GM18508 (cell line): Measurements from ENCODE around the gene OSTF1.

Experiments used
- ATAC-seq: cut with Tn5 transposase; IDR thresholded peaks from one replicate; pipeline ENCODE4 v1.9.1; 2021; ENCODE audit warnings: moderate number of reproducible peaks; ENCODE audit not compliant: insufficient read depth, unreplicated experiment

Gene OSTF1

DNA sequence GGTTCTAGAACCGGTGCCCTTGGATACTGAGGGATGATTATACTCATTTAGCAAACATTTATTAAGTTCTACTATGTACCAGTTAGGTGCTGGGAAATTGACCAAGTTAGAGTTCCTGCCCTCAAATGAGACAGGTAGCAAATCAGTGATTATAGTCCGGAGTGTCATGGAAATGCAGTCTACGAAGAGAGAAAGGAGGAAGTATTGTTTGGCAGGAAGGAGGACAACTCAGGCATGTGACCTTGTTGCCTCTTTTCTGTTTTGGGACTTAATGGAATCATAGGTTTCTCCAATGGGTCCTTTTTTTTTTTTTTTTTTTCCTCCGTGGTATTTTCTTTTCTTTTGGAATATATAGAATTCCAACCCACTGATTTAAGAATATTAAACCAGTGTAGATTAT is 28.0 kb downstream of the OSTF1 start:
- no peak for ATAC-seq

DNA sequence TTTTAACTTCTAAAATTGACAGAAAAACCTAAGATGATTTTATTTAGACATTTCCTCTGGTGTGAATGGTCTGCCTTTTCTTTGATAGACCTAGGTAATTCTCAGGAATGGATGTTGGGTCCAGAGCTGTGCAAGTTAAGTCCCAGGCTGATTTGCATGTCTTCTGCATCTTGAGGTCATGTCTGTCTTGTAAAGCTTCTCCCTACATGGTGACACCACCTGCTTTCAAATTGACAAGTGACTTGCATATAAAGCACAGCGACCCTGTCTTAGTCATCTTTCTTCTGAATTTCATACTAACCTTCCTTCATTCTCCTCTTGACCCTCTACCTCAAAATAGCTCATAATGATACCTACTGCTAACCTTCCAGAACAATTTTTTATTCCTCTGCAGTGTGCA is 29.2 kb downstream of the OSTF1 start:
- no peak for ATAC-seq

DNA sequence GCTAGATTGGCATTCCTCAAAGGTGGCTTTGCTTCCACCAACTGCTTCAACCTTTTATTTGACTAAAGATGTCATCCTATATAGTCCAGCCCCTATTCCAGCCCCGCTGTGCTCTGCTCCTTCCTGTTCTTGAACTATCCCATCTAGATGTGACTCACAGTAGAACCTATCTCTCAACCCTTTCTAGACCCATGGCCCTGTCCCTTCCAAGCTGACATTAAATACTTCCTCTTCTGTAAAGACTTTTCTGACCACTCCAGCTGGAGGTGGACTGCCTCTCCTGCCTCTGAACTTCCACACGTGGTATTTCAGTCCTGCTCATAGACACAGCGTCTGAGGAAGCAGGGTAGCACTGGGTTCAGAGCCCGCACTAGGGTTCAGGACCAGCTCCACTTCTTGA is 32.4 kb downstream of the OSTF1 start:
- no peak for ATAC-seq

DNA sequence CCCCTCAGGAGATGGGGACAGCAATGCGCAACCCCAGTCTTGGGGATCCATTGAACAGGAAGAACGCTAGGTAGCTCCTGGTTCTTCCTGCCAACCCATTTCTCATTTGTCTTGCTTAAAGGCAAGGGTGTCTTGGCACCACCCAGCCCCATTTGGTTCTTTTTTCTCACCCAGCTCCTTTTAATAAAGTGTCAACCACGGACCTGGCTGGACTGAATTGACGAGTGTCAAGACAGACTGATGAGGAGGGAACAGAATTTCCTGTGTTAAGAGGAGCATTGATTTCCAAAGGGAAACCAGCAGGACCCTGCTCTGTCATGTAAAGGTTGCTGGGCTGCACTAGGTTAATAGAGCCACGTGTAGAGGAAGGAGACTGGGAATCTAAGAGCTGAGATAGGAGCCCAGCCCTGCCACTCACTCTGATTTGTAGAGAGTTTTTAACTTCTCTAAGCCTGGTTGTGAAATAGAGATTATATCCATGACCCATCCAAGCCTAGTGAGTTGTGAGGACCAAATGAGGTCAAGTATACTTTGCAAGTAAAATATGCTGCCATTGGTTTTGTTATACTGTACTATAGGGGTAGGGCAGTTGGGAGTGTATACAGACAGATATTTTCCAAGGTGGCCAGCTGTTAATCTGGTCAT is 33.7 kb downstream of the OSTF1 start:
- ATAC-seq = no peak

DNA sequence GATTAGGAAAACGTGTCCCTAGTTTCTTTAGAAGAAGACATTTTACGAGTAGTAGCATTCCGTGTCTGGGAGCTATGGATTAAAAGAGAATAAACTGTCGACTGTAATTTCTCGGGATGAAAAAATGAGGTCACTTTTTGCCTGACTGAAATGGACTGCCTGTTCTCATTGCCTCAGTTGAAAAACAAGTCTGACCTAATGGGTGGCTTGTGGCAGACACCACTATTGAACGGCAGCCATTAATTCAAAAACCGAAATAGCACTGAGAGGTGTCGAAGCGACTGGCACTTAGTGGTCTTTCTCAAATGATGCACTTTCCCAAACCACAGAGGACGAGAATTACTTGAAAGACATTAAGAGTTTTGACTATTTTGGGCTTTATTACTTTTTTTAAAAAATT is 35.4 kb downstream of the OSTF1 start:
- ATAC-seq = no peak

DNA sequence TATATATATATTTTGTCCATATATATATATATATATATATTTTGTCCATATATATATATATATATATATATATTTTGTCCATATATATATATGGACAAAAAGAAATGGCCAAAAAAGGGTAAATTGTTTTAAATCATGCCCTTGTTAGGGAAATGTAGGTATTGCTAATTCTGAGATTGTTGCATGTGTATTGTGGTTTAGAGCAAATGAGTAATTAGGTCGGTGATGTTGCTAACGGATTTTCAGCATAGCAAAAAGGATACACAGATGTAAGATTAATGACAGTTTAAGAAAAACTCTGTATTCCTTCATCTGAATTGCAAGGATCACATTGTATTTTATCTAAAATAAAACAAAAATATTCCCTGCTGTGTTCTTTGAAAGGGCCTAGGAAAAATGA is 40.2 kb downstream of the OSTF1 start:
- no peak for ATAC-seq

DNA sequence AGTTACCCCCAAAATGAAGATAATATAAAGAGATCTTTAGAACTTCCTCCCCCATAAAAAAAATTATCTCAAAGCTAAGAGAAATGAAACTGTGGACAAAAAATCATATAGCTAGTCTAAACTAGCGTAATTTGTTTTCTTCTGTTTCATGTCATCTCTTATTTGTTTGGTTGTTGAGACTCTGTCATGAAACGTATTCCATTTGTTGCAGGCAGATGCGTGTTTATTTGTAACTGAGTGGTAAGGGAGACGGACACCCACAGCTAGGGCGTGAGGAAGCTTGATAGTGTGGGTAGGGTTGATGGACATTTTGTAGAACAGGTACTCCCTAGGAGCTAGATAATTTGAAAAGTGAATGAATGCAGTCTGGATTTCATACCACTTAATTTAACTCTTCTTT is 41.9 kb downstream of the OSTF1 start:
- no peak for ATAC-seq

DNA sequence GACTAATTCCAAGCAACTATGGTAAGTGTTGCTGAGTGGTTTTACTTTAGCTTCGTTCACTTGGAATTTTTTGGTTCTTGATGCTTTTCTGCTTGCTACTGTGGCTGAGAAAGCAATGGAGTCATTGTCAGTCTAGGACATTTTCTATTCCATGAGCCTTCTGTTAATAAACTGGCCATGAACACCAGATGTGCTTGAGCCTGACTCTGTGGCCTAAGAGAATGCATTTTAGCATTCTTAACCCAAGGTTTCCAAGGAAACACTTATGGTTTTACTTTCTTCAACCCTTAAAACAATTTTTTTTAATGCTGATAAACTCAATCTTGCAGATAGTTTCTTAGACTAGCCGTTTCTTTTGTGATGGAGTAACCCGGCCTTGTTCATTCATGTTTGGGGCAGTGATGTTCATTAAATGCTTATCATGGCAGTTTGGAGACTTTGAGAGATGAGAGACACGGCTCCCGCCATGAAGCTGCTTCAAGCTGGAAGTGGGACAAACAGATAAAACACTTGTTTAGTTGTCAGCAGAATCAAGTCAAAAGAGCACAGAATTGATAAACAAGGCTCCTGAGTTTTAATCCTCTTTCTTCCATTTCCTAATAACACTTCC is 42.4 kb downstream of the OSTF1 start:
- ATAC-seq = no peak

DNA sequence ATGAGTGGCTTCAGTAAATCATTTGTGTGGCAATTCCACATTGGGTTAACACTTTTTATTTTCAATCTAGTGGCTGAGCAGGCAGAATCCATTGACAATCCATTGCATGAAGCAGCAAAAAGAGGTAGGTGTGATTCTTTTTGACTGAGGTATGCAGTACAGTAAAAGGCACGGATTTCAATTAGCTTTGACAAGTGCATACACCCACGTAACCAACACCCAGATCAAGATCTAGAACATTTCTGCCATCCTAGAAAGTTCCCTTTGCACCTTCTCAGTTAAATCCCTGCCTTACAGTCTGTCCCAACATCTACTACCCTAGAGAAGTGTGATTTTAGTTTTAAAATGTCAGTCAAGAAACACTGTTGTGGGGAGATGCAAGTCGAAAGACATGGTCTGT is 43.4 kb downstream of the OSTF1 start:
- no peak for ATAC-seq

DNA sequence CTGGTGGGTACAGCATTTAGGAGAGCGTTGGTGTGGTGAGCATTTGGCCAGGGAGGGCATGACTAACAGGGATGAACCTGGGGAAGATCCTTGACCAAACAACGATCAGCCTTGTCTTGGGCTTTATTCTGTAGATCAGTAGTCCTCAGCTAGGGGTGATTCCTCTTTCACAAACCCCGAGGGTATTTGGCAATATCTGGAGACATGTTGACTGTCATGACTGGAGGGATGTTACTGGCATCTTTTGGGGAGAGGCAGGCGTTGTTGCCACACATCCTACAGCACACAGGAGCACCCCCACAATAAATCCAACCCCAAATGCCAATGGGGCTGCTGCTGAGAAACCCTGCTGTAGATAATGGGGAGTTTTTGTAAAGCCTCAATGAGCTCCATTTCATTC is 43.9 kb downstream of the OSTF1 start:
- ATAC-seq = no peak

DNA sequence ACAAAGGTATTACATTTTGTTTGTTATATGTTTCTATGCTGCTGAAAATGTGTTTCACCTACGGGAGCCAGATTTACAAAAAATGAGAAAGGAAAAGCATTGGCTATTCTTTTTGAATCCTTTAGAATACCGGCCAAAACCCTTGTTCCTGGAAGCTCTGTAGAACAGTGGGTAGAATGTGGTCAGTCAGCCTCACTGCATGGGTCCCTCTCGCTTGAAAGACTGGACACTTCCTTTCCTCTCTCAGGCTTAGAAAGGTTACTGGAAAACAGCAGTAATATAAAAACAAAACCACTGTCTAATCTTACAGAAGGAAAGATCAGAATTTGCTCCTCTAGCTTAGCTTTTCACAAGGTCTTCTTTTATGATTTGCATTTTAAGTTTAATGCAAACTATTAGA is 45.1 kb downstream of the OSTF1 start:
- ATAC-seq = no peak

DNA sequence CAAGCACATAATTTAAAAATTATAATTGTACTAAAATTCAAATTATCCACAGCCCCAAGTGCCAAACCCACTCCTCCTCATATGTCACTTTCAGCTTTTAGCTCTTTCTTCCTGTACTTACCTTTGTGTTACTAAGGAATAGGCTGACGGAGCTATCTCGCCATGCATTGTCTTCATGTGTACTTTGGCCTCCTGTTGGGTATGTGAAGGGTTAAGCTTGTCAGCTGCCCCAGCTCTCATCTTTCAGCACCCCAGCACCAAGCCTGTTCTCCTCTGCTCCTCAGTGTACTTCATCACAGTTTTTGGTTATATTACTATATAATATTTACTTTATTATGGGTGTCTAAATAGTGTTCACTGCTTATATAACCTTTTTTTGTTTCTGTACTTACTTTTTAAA is 46.2 kb downstream of the OSTF1 start:
- ATAC-seq = no peak

DNA sequence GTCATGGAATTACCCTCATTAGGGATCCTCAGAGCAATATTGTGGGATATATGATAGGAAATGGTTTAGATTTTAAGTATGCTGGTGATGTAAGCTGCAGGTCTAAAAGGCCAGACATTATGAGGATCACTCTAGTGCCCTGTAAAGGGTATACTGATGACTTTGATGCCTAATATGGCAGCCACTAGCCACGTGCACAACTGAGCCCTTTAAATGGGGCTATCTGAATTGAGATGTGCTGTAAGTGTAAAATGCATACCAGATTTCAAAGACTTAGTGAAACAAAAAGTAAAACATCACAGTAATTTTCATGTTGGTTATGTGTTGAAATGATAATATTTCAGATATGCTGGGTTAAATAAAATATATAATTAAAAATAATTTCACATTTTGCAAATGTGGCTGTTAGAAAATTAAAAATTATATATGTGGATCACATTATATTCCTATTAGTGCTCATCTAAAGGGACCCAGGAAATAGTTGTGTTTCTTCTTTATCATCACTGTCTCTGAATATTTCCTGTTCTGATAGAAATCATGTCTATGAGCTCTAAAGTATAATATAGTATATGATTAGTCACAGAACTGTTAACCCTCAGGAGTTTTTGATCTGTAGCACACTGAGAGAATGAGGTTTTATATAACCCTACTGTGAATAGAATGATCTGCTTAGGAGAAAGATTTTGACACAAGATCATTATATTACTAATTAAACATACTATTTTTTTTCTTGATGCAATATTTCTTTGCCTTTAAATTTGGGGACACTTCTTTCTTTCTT is 50.1 kb downstream of the OSTF1 start:
- ATAC-seq = no peak

DNA sequence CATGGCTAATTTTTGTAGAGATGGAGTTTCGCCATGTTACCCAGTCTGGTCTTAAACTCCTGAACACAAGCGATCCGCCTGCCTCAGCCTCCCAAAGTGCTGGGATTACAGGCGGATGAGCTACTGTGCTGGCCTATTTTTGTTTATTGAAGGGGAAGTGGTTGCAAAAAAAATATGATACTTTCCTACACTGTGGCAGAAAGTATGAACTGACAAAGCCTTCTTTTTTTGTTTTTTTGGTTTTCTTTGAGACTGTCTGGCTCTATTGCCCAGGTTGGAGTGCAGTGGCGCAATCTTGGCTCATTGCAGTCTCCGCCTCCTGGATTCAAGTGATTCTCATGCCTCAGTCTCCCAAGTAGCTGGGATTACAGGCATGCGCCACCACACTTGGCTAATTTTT is 50.9 kb downstream of the OSTF1 start:
- ATAC-seq = no peak

DNA sequence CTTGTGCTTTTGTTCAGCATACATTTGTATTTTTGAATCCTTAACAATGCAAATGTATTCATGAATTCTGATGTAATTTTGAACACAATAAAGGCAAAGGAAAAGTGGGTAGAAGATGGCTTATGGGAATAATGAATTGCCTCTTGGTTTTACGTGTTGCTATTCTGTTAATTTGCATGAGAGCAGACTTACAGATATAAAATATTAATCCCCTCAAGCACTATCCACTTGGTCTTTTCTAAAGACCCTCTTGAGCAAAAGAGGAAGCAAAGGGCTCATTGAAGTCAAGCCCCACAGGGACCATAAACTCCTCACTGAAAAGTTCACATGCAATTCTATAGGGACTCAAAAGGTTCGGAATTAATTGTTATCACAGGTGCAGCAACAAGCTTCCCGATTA is 51.9 kb downstream of the OSTF1 start:
- no peak for ATAC-seq

DNA sequence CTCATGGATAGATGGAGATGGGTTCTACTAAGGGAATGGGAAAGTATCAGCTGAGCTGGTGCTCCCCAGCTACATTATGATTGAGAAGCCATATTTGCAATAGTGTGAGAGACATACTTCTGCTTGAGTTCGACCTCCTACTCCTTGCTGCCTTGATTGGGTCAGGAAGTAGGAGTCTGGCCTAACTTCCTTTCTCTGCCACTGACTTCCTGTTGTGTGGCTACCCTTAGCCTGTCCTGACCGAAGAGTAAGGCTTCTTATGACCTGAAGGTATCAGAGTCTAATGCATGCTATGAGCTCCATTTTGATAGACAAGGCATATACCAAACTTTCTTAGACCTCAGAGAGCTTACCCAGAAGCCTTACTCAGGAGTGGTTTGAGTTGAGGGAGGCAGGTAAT is 53.9 kb downstream of the OSTF1 start:
- ATAC-seq = no peak

DNA sequence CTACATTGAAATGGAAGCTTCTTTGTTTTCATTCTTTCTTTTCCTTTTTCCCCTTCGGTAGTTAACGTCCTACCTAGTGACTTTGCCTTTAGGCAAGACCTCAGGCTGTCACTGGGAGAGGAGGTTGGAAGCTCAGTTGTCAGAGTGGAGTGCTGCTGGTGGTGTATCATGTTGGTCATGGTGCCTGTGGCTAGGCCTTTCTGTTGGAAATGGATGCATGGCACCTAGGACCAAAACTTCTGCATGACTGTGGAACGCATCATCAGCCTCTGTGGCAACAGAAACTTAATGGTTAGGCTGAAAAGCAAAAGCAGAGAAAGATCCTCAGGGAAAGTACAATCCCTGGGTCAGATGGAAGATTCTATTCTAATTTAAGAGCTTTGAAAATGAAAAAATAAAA is 57.9 kb downstream of the OSTF1 start:
- ATAC-seq = no peak

DNA sequence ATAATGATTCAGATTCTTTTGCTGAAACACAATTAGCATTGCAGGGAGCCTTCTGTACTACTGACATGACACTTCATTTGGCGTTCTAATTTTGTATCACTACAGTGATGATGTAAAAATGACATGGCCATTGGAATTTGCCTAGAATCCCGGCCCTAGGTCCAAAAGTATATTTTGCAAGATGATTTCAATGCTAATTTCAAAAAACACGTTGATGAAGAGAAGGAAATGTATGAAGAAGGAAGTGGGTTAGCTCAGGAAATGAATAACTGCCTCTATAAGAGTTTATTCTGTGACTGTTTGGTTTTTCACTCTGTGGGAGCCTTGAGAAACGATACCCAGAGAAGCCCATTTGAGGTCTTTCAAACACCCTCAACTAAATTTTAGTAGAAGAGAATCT is 59.3 kb downstream of the OSTF1 start:
- ATAC-seq = no peak

DNA sequence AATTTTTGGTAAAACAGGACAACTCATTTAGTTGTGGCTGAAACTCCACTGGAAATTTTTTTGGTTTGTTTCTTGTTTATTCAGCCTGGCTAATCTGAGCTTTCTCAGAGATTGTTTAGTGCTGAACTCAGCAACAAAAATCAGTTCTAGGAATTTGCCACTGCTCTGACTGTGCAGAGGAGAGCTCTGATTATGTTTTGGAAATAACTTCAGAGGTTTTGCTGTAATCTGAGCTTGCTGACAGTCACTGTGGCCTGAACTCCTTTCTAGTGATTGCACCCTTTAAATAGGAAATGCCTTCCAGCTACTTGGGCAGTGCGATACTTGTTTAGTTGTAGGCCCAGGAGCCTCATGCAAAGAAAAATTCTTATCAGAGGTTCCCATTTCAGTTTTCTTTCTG is 60.2 kb downstream of the OSTF1 start:
- ATAC-seq = no peak

DNA sequence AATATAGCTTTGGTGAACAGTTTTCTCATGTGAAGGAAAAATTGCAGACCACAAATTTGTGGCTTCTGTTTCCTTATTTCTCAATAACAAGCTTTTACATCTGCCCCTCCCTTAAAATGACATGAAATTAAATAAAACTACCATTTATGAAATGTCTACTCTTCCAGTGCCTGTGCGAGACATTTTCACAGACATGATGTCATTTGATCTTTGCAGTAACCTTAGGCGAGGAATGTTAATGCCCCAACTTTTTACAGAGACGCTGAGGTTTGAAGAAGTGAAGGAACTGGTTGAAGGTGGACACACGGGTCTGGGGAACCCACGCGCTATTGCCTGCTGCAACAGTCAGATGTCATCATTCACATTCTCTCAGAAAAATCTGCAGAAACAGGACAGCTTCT is 61.5 kb downstream of the OSTF1 start:
- ATAC-seq = no peak

DNA sequence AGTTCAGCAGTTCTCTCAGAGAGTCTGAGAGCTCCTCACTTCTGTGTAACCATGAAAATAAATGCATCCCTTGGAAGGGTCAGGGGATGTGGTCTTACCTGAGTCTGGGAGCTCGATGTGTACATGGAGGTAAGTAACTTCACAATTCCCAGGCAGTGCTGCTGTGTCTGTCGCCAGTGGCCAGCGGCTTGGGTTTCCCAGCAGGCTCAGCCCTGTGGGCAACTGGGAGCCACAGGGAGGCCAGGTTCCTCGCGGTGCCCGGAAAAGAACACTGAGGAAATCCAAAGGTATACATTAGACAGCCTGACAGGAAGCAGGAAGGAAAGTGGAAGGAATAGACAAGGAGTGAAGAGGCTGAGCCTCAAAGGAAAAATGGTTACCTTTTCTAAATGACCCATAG is 62.2 kb downstream of the OSTF1 start:
- ATAC-seq = no peak

DNA sequence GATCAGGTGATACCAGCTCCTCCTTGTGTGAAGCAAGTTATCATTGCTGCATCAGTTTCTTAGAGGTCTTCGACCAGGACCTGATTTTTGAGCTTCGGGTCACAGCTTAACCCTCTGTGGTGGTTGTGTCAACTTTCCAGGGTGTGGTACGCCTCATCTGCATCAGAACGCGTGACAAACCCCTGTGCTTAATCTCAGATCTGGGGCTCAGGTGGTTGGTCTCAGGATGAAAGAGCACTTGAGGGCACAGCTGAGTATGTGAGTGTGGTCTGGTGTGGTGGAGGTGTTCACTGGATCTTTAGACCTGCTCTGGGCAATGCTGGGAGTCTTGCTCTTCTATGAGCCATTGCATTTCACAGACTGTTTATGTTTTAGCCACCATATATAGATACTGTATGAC is 64.1 kb downstream of the OSTF1 start:
- ATAC-seq = no peak
